ENCODE measurements around the gene MAST2. TPM values are rescaled to one million over a fixed set of nuclear protein-coding genes. Genes with fewer than 3 reads are reported as not detected.

The MAST2 gene
- total and polyA plus RNA-seq, 2 of the 13 experiments (the other 11 are each of a cell fraction or from before 2014, with no cell fraction given): 15.3 to 23.0 TPM

DNA sequence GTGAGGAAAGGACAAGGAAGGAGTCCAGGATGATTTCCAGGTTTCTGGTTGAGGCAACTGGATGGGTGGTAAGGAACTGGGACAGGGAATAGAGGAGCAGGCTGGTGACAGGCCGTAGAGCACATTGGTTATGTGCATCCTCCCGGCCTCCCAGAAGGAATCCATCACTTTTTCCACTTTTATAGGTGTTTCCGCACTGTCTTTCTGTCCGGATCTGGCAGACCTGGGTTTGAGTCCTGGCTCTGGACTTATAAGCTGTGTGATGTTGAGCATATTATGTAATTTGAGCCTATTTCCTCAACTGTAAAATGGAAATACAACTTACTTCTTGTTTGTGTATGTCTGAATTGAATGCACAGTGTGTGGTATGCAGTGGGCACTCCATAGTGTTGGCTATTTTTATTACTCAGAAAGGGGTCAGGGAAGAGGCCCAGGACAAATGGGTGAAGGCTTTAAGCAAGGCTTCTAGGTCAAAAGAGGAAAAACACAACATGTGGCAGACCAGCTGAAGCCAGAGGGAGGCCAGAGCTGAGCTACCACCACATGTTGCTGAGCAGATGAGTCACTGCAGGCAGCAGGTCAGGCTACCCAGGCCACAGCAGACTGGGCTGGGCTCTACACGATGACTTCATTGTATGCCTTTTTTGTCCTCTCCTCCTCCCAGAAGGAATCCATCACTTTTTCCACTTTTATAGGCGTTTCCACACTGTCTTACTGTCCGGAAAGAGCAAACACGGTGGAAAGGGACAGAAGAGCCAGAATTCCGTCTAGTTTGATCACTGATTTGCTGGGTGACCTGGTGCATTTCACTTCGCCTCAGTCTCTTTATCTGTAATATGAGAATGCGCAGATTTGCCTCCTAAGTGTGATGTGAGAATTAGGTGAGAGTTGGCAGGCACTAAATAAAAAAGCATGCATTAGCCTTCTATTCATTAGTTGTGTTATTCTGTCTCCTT lies 791 bp upstream of the MAST2 start (continued):
- TF ChIP-seq ZBTB14 (CRISPR knock-in tag; IDR thresholded peaks at IDR 0.05): no peak
- TF ChIP-seq ATRX (CRISPR knock-in tag; IDR thresholded peaks at IDR 0.05; ENCODE audit: borderline replicate concordance): no peak
- TF ChIP-seq ZFP36L1 (CRISPR knock-in tag; IDR thresholded peaks at IDR 0.05): peak; percentile 83
- TF ChIP-seq, protein P1, sequence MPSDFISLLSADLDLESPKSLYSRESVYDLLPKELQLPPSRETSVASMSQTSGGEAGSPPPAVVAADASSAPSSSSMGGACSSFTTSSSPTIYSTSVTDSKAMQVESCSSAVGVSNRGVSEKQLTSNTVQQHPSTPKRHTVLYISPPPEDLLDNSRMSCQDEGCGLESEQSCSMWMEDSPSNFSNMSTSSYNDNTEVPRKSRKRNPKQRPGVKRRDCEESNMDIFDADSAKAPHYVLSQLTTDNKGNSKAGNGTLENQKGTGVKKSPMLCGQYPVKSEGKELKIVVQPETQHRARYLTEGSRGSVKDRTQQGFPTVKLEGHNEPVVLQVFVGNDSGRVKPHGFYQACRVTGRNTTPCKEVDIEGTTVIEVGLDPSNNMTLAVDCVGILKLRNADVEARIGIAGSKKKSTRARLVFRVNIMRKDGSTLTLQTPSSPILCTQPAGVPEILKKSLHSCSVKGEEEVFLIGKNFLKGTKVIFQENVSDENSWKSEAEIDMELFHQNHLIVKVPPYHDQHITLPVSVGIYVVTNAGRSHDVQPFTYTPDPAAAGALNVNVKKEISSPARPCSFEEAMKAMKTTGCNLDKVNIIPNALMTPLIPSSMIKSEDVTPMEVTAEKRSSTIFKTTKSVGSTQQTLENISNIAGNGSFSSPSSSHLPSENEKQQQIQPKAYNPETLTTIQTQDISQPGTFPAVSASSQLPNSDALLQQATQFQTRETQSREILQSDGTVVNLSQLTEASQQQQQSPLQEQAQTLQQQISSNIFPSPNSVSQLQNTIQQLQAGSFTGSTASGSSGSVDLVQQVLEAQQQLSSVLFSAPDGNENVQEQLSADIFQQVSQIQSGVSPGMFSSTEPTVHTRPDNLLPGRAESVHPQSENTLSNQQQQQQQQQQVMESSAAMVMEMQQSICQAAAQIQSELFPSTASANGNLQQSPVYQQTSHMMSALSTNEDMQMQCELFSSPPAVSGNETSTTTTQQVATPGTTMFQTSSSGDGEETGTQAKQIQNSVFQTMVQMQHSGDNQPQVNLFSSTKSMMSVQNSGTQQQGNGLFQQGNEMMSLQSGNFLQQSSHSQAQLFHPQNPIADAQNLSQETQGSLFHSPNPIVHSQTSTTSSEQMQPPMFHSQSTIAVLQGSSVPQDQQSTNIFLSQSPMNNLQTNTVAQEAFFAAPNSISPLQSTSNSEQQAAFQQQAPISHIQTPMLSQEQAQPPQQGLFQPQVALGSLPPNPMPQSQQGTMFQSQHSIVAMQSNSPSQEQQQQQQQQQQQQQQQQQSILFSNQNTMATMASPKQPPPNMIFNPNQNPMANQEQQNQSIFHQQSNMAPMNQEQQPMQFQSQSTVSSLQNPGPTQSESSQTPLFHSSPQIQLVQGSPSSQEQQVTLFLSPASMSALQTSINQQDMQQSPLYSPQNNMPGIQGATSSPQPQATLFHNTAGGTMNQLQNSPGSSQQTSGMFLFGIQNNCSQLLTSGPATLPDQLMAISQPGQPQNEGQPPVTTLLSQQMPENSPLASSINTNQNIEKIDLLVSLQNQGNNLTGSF (CRISPR knock-in tag; IDR thresholded peaks at IDR 0.05): no peak
- 0 out of 2 replicates have a peak, but pooled peaks have one; percentile 28 for TF ChIP-seq ZNF331 (CRISPR knock-in tag; IDR thresholded peaks at IDR 0.05)
- TF ChIP-seq ZNF263 (CRISPR knock-in tag; IDR thresholded peaks at IDR 0.05): no peak
- TF ChIP-seq MNT (IDR thresholded peaks at IDR 0.05): peak; percentile 51; the same call in 1 of the 2 replicates
- TF ChIP-seq KDM4B (CRISPR knock-in tag; IDR thresholded peaks at IDR 0.05): no peak
- no peak for TF ChIP-seq EED (CRISPR knock-in tag; IDR thresholded peaks at IDR 0.05)
- TF ChIP-seq ZNF619 (CRISPR knock-in tag; IDR thresholded peaks at IDR 0.05): no peak
- 0 out of 2 replicates have a peak, but pooled peaks have one; percentile 56 for TF ChIP-seq ZNF275 (CRISPR knock-in tag; IDR thresholded peaks at IDR 0.05; ENCODE audit: borderline replicate concordance)
- no peak for TF ChIP-seq KAT2B (IDR thresholded peaks at IDR 0.05; ENCODE audit: borderline replicate concordance, low read depth, low read length)
- TF ChIP-seq ZFP62 (CRISPR knock-in tag; IDR thresholded peaks at IDR 0.05): no peak
- peak; percentile 86 for TF ChIP-seq MAX (IDR thresholded peaks at IDR 0.05)
- TF ChIP-seq MED8 (CRISPR knock-in tag; IDR thresholded peaks at IDR 0.05; ENCODE audit: insufficient replicate concordance): no peak
- TF ChIP-seq, protein P2, sequence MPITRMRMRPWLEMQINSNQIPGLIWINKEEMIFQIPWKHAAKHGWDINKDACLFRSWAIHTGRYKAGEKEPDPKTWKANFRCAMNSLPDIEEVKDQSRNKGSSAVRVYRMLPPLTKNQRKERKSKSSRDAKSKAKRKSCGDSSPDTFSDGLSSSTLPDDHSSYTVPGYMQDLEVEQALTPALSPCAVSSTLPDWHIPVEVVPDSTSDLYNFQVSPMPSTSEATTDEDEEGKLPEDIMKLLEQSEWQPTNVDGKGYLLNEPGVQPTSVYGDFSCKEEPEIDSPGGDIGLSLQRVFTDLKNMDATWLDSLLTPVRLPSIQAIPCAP (CRISPR knock-in tag; IDR thresholded peaks at IDR 0.05; ENCODE audit: low read depth): no peak

All from HepG2 (cell line).